ENCODE measurements around the gene CPNE7.

- TF ChIP-seq CTCF (IDR thresholded peaks at IDR 0.05): no peak
- no peak for TF ChIP-seq POLR2A (IDR thresholded peaks at IDR 0.05)
These were observed 46.5 kb upstream of the CPNE7 start for GRCh38 chr16:89529097-89529496.
